WTC11 (cell line): Measurements from ENCODE around the gene SHROOM2. TPM values are rescaled to one million over a fixed set of nuclear protein-coding genes. Genes with fewer than 3 reads are reported as not detected.

Experiments
- ATAC-seq: fragments of 200-7000 bp; cut with Tn5 transposase; 2 replicates; pipeline ENCODE4 v1.10.0; 2021; ENCODE audit warnings: mild to moderate bottlenecking, moderate library complexity
- CTCF ChIA-PET: fragments of 300-600 bp; sonication (Branson Sonifier 250); formaldehyde crosslinking; loops from one replicate; lab custom pipeline; 2021; ENCODE audit warnings: antibody characterized with exemption; lab: Charles Lee
- POLR2A ChIA-PET: fragments of 350-600 bp; sonication (Branson Sonifier 250); formaldehyde crosslinking; loops from one replicate; lab custom pipeline; 2021; ENCODE audit warnings: antibody characterized with exemption; lab: Charles Lee
- DNase-seq: peaks from one replicate; pipeline ENCODE4 v3.0.0; 2021; ENCODE audit warnings: low spot score
- H3K27ac Mint-ChIP-seq: 2 replicates; pipeline ENCODE4 v1.8.0; 2021; ENCODE audit warnings: mixed read lengths
- H3K27me3 Mint-ChIP-seq: 2 replicates; pipeline ENCODE4 v1.8.0; 2021; ENCODE audit warnings: low read depth, mild to moderate bottlenecking, moderate library complexity, mixed read lengths
- H3K36me3 Mint-ChIP-seq: 2 replicates; pipeline ENCODE4 v1.8.0; 2021; ENCODE audit warnings: mixed read lengths
- H3K4me1 Mint-ChIP-seq: 2 replicates; pipeline ENCODE4 v1.8.0; 2022; ENCODE audit warnings: mixed read lengths
- H3K4me3 Mint-ChIP-seq: 2 replicates; pipeline ENCODE4 v1.8.0; 2021; ENCODE audit warnings: mild to moderate bottlenecking, moderate library complexity, mixed read lengths
- H3K9me3 Mint-ChIP-seq: 2 replicates; pipeline ENCODE4 v1.8.0; 2021; ENCODE audit warnings: mixed read lengths
- ELF4 ChIP-seq: sonication (generic); formaldehyde crosslinking; IDR thresholded peaks from 2 replicates; pipeline ENCODE4 v1.8.1; 2022; ENCODE audit warnings: low read depth, mild to moderate bottlenecking, moderate library complexity, missing genetic modification reagents
- EMX1 ChIP-seq: fragments of 250-450 bp; sonication (Bioruptor Pico); IDR thresholded peaks from 2 replicates; pipeline ENCODE4 v1.8.0; 2021; ENCODE audit warnings: mild to moderate bottlenecking
- GTF2I ChIP-seq: fragments of 250-450 bp; sonication (Bioruptor Pico); conservative IDR thresholded peaks from 2 replicates; pipeline ENCODE4 v1.4.0; 2021; ENCODE audit warnings: mild to moderate bottlenecking
- MXD4 ChIP-seq: fragments of 250-450 bp; sonication (Bioruptor Pico); IDR thresholded peaks from 2 replicates; pipeline ENCODE4 v1.8.0; 2021; ENCODE audit warnings: mild to moderate bottlenecking, moderate library complexity, borderline replicate concordance
- NR3C1 ChIP-seq: sonication (generic); formaldehyde crosslinking; conservative IDR thresholded peaks from 2 replicates; pipeline ENCODE4 v1.8.1; 2023; ENCODE audit warnings: low read depth, mild to moderate bottlenecking, missing genetic modification reagents
- OVOL2 ChIP-seq: fragments of 250-450 bp; sonication (Bioruptor Pico); IDR thresholded peaks from 2 replicates; pipeline ENCODE4 v1.9.0; 2021; ENCODE audit warnings: mild to moderate bottlenecking, borderline replicate concordance
- ZNF219 ChIP-seq: sonication (generic); formaldehyde crosslinking; IDR thresholded peaks from 2 replicates; pipeline ENCODE4 v1.8.0; 2023; ENCODE audit warnings: missing genetic modification reagents, mild to moderate bottlenecking, borderline replicate concordance
- ZNF396 ChIP-seq: fragments of 250-450 bp; sonication (Bioruptor Pico); IDR thresholded peaks from 2 replicates; pipeline ENCODE4 v1.8.0; 2021; ENCODE audit warnings: mild to moderate bottlenecking, moderate library complexity, borderline replicate concordance
- ZNF416 ChIP-seq: fragments of 250-450 bp; sonication (Bioruptor Pico); IDR thresholded peaks from 2 replicates; pipeline ENCODE4 v1.9.0; 2021; ENCODE audit warnings: mild to moderate bottlenecking, inconsistent platforms
- ZNF532 ChIP-seq: fragments of 250-450 bp; sonication (Bioruptor Pico); IDR thresholded peaks from 2 replicates; pipeline ENCODE4 v1.9.0; 2021; ENCODE audit warnings: mild to moderate bottlenecking, borderline replicate concordance
- ZNF671 ChIP-seq: fragments of 250-450 bp; sonication (Bioruptor Pico); IDR thresholded peaks from 2 replicates; pipeline ENCODE4 v1.8.0; 2021; ENCODE audit warnings: mild to moderate bottlenecking
- total RNA-seq: library from RNA; stranded (reverse); gene quantifications from 3 replicates; pipeline ENCODE4 v1.2.3, GENCODE V29; 2021
- TF ChIP-seq, protein P1 (sequence below): sonication (generic); formaldehyde crosslinking; IDR thresholded peaks from 2 replicates; pipeline ENCODE4 v1.8.1; 2023; ENCODE audit warnings: mild to moderate bottlenecking, missing genetic modification reagents, borderline replicate concordance
- TF ChIP-seq, protein P2 (sequence below): fragments of 250-450 bp; sonication (Bioruptor Pico); IDR thresholded peaks from 2 replicates; pipeline ENCODE4 v1.9.0; 2021; ENCODE audit warnings: mild to moderate bottlenecking
- TF ChIP-seq, protein P3 (sequence below): fragments of 250-450 bp; sonication (Bioruptor Pico); IDR thresholded peaks from 2 replicates; pipeline ENCODE4 v1.8.0; 2021; ENCODE audit warnings: mild to moderate bottlenecking
- TF ChIP-seq, protein P4 (sequence below): sonication (generic); formaldehyde crosslinking; IDR thresholded peaks from 2 replicates; pipeline ENCODE4 v1.8.0; 2023; ENCODE audit warnings: missing genetic modification reagents, mild to moderate bottlenecking, borderline replicate concordance
- TF ChIP-seq, protein P5 (sequence below): fragments of 200-600 bp; IDR thresholded peaks from 2 replicates; pipeline ENCODE4 v1.8.0; 2022; ENCODE audit warnings: antibody characterized with exemption

The SHROOM2 gene
- total RNA-seq, 1 experiment from 2014 or later, result 14.8 TPM

DNA sequence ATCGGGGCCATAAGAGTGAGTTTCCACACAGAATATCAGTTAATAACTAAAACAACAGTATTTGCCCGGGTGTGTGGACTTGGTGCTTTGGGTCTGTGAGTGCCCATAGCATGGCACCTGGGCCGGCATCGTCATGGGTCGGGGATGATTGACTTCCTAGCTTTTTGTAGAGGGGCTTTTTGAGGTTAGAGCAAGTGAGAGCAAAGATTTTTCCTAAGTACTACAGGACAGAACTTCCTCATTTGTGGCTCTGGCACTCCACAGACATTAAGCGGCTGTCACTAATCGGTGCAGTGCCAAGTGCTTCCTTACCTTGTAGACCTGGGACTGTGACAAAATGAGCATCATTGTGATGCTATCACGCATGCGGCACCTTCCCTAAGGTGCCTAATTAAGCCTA, 81.0 kb downstream of the SHROOM2 start (continued):
- TF ChIP-seq, protein P1, sequence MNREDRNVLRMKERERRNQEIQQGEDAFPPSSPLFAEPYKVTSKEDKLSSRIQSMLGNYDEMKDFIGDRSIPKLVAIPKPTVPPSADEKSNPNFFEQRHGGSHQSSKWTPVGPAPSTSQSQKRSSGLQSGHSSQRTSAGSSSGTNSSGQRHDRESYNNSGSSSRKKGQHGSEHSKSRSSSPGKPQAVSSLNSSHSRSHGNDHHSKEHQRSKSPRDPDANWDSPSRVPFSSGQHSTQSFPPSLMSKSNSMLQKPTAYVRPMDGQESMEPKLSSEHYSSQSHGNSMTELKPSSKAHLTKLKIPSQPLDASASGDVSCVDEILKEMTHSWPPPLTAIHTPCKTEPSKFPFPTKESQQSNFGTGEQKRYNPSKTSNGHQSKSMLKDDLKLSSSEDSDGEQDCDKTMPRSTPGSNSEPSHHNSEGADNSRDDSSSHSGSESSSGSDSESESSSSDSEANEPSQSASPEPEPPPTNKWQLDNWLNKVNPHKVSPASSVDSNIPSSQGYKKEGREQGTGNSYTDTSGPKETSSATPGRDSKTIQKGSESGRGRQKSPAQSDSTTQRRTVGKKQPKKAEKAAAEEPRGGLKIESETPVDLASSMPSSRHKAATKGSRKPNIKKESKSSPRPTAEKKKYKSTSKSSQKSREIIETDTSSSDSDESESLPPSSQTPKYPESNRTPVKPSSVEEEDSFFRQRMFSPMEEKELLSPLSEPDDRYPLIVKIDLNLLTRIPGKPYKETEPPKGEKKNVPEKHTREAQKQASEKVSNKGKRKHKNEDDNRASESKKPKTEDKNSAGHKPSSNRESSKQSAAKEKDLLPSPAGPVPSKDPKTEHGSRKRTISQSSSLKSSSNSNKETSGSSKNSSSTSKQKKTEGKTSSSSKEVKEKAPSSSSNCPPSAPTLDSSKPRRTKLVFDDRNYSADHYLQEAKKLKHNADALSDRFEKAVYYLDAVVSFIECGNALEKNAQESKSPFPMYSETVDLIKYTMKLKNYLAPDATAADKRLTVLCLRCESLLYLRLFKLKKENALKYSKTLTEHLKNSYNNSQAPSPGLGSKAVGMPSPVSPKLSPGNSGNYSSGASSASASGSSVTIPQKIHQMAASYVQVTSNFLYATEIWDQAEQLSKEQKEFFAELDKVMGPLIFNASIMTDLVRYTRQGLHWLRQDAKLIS, result no peak
- no peak for TF ChIP-seq ZNF671
- no peak for TF ChIP-seq EMX1 (CRISPR knock-in tag)
- no peak for TF ChIP-seq ZNF532 (CRISPR knock-in tag)
- no peak for TF ChIP-seq MXD4

- ChIA-PET POLR2A (no interaction called here), CTCF (no interaction called here)
- ATAC-seq (no peak), DNase-seq (no peak)
- H3K36me3 Mint-ChIP-seq, result no peaks in the 10 kb centered on the region
- H3K27ac Mint-ChIP-seq, result no peak overlapping the region
- no peak overlapping the region for H3K4me3 Mint-ChIP-seq
- no peaks in the 10 kb centered on the region for H3K27me3 Mint-ChIP-seq
- no peaks in the 10 kb centered on the region for H3K9me3 Mint-ChIP-seq
- TF ChIP-seq ZNF219 (CRISPR knock-in tag) (no peak), ZNF396 (CRISPR knock-in tag) (no peak)
- TF ChIP-seq, protein P2, sequence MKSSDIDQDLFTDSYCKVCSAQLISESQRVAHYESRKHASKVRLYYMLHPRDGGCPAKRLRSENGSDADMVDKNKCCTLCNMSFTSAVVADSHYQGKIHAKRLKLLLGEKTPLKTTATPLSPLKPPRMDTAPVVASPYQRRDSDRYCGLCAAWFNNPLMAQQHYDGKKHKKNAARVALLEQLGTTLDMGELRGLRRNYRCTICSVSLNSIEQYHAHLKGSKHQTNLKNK, result no peak
- H3K4me1 Mint-ChIP-seq, result peaks cover 20% of the 10 kb centered on the region
These were observed 81.5 kb downstream of the SHROOM2 start for GRCh38 chrX:9867753-9868152.

- DNase-seq (no peak), ATAC-seq (no peak)
- H3K9me3 Mint-ChIP-seq, result no peaks in the 10 kb centered on the region
- ChIA-PET CTCF (interaction anchor here (1.4 kb wide), 1 partner anchor 18 kb away, joined by 3 read pairs; no protein-coding TSS in a partner anchor), POLR2A (no interaction called here)
- H3K27me3 Mint-ChIP-seq, result no peaks in the 10 kb centered on the region
- H3K4me3 Mint-ChIP-seq, result no peak overlapping the region
- peaks cover 24% of the 10 kb centered on the region for H3K4me1 Mint-ChIP-seq
- peaks cover 5% of the 10 kb centered on the region for H3K36me3 Mint-ChIP-seq
- H3K27ac Mint-ChIP-seq, result no peak overlapping the region
- TF ChIP-seq, protein P3, sequence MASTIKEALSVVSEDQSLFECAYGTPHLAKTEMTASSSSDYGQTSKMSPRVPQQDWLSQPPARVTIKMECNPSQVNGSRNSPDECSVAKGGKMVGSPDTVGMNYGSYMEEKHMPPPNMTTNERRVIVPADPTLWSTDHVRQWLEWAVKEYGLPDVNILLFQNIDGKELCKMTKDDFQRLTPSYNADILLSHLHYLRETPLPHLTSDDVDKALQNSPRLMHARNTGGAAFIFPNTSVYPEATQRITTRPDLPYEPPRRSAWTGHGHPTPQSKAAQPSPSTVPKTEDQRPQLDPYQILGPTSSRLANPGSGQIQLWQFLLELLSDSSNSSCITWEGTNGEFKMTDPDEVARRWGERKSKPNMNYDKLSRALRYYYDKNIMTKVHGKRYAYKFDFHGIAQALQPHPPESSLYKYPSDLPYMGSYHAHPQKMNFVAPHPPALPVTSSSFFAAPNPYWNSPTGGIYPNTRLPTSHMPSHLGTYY (CRISPR knock-in tag), result no peak
- TF ChIP-seq, protein P2, result no peak
- TF ChIP-seq, protein P4, sequence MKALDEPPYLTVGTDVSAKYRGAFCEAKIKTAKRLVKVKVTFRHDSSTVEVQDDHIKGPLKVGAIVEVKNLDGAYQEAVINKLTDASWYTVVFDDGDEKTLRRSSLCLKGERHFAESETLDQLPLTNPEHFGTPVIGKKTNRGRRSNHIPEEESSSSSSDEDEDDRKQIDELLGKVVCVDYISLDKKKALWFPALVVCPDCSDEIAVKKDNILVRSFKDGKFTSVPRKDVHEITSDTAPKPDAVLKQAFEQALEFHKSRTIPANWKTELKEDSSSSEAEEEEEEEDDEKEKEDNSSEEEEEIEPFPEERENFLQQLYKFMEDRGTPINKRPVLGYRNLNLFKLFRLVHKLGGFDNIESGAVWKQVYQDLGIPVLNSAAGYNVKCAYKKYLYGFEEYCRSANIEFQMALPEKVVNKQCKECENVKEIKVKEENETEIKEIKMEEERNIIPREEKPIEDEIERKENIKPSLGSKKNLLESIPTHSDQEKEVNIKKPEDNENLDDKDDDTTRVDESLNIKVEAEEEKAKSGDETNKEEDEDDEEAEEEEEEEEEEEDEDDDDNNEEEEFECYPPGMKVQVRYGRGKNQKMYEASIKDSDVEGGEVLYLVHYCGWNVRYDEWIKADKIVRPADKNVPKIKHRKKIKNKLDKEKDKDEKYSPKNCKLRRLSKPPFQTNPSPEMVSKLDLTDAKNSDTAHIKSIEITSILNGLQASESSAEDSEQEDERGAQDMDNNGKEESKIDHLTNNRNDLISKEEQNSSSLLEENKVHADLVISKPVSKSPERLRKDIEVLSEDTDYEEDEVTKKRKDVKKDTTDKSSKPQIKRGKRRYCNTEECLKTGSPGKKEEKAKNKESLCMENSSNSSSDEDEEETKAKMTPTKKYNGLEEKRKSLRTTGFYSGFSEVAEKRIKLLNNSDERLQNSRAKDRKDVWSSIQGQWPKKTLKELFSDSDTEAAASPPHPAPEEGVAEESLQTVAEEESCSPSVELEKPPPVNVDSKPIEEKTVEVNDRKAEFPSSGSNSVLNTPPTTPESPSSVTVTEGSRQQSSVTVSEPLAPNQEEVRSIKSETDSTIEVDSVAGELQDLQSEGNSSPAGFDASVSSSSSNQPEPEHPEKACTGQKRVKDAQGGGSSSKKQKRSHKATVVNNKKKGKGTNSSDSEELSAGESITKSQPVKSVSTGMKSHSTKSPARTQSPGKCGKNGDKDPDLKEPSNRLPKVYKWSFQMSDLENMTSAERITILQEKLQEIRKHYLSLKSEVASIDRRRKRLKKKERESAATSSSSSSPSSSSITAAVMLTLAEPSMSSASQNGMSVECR (CRISPR knock-in tag), result no peak
- TF ChIP-seq, protein P5, sequence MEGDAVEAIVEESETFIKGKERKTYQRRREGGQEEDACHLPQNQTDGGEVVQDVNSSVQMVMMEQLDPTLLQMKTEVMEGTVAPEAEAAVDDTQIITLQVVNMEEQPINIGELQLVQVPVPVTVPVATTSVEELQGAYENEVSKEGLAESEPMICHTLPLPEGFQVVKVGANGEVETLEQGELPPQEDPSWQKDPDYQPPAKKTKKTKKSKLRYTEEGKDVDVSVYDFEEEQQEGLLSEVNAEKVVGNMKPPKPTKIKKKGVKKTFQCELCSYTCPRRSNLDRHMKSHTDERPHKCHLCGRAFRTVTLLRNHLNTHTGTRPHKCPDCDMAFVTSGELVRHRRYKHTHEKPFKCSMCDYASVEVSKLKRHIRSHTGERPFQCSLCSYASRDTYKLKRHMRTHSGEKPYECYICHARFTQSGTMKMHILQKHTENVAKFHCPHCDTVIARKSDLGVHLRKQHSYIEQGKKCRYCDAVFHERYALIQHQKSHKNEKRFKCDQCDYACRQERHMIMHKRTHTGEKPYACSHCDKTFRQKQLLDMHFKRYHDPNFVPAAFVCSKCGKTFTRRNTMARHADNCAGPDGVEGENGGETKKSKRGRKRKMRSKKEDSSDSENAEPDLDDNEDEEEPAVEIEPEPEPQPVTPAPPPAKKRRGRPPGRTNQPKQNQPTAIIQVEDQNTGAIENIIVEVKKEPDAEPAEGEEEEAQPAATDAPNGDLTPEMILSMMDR, result no peak
- TF ChIP-seq GTF2I (CRISPR knock-in tag), result no peak
- no peak for TF ChIP-seq OVOL2 (CRISPR knock-in tag)
- no peak for TF ChIP-seq NR3C1 (CRISPR knock-in tag)
- TF ChIP-seq ELF4 (CRISPR knock-in tag), result no peak
- TF ChIP-seq ZNF416, result no peak
These were observed 85.6 kb downstream of the SHROOM2 start for GRCh38 chrX:9871701-9872268.
